GM19025 (cell line): Measurements from ENCODE around the gene TUBA8.
"Not testable (repeated sequence)": the region's sequence is repeated elsewhere in the genome, so short reads cannot be mapped to it uniquely, and the experiment has no call there.

Experiments
- ATAC-seq: cut with Tn5 transposase; IDR thresholded peaks from one replicate; pipeline ENCODE4 v1.9.1; 2021; ENCODE audit warnings: mild to moderate bottlenecking, low read depth, moderate library complexity; ENCODE audit not compliant: unreplicated experiment

The TUBA8 gene

DNA sequence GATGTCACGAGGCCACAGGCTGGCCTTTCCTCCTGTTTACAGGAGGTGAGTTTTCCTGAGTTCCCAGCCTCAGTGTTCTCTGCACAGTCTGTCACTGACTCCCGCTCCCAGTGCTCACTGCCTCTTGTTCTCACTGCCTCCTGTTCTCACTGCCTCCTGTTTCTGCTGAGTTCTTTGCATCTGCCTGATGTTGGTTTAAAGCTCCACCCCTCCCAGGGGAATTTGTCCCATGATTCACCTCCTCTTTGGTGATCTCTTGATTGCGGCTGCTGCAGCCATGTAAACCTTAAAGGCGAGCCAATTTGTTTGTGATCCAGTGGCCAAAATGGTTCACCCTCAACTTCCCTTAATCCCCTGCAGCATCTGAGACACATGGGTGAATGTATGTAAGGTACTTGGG, 6.0 kb upstream of the TUBA8 start:
- no peak for ATAC-seq

- not testable (repeated sequence) for ATAC-seq
These were observed 4.6 kb upstream of the TUBA8 start for GRCh38 chr22:18105981-18106380.

GRCh38 chr22:18106550-18107341, 3.9 kb upstream of the TUBA8 start:
- ATAC-seq = not testable (repeated sequence)

GRCh38 chr22:18108187-18108586, 2.4 kb upstream of the TUBA8 start:
- no peak for ATAC-seq

GRCh38 chr22:18109410-18110193, 1.0 kb upstream of the TUBA8 start:
- no peak for ATAC-seq

- ATAC-seq = no peak
These were observed 547 bp downstream of the TUBA8 start for GRCh38 chr22:18110954-18111758.

DNA sequence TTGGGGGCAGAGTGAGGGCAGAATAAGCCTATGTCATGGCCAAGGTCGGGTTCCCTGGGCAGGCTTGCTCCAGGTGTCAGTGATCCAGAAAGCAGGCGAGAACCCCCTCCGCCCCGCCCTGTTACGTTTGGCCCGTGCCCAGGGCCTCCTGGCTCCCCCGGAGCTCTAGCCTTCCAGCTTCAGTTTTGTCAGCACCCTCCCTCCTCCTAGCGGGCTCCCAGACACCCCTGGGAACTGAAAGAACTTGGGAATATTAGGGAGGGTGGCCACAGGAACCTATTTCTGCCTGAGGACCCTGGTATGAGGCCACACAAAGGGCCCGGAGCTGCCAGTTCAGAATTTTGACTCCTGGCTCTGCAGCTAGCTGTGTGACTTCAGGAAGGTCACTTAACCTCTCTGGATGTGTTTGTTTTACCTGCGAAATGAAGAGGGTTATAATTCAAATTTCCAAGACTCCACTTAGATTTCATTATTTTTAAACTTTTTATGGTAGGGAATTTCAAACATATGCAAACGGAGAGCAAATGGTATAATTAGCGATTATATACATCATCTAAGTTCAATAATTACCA, 1.2 kb downstream of the TUBA8 start:
- ATAC-seq = no peak

GRCh38 chr22:18112440-18112839, 1.8 kb downstream of the TUBA8 start:
- no peak for ATAC-seq

DNA sequence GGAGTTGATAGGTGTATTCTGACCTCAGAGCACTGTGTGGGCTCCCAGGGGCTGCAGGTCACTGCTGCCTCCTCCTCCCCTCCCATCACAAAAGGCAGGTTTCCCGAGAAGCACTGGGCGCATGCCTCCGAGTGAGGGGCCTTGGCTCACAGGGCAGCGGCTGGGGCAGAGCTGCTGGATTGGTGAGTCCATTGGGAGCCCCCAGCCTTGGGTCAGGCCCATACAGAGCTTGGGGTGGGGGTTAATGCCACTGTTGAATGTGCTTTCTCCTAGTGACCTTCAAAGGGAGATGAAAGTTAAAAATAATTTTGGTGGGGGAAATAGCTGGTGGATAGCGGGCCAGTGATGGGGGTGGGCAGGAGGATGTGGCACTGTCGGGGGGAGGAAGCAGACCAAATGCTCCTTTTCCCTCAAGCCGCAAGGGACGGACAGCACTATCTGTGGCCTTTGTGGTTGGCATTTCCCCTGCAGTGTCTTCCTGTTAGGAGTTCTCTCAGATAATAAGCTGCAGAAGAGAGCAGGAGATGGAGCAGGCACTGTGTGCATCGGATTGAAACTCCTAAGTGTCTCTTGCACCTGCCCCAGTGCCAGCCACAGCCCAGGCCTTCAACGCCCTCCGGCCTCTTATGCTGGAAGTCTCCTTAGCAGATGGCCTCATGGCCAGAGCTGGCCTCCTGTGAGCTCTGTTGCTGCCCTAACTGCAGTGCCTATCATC, 3.2 kb downstream of the TUBA8 start:
- ATAC-seq = no peak

- no peak for ATAC-seq
These were observed 3.9 kb downstream of the TUBA8 start for GRCh38 chr22:18114495-18114894.

- ATAC-seq = no peak
These were observed 4.5 kb downstream of the TUBA8 start for GRCh38 chr22:18114976-18115652.

DNA sequence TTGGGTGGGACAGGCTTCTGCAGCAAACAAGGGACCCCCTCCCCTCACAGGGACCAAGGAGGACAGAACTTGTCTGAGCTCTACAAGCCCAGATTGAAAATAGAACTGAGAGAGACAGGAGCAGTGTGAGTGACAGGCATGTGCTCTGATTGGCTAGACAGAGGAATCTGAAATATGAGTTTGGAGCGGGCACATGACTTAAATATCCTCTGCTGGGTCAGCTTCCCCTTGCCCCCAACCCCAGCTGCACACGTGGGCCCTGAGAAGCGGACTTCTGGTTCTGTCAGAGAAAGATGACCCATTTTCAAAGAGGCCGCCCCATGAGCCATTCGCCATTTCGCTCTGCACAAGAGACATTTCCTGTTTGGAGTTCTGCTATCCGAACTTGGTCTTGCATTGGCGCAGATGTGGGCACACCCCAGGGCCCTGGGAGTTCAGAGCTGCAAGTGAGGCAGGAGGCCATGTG, 5.3 kb downstream of the TUBA8 start:
- ATAC-seq = no peak

DNA sequence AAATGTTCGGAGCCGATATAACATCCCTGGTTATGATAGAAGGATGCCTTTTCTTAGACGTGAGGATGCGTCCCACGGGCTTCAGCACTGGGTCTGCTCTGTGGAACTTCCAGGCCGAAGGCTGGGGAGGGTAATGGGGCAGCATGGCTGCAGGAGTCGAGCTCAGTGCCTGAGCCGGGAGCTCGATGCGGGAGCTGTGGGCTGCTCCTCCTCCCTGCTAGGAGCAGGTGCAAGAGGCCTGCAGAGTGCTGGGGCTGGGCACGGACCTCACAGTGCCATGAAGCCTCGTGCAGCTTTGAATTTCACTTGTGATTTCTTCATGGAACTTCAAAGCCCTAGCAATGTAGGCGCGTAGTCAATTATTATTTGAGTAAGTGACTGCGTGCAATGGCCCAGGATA, 6.0 kb downstream of the TUBA8 start:
- no peak for ATAC-seq

- no peak for ATAC-seq
These were observed 7.8 kb downstream of the TUBA8 start for GRCh38 chr22:18118345-18118915.

GRCh38 chr22:18119409-18120110, 9.0 kb downstream of the TUBA8 start:
- no peak for ATAC-seq

DNA sequence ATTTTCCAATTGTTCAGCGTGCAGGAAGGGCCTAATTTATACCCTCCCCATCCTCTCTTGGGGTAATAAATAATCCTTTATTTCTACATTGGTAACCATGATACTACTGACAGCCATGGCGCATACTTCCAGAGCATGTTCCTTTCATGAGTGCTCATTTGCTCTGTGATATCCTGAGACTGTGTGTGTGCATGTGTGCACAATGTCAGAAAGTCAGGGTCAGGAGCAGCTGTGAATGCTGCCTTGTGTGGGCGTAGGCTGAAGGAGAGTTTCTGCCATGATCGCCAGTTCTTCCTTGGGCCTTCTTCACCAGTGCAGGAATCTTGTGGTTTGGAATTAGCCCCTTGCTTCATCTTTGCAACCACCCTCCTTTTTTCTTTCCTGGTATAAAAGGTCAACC, 10.2 kb downstream of the TUBA8 start:
- no peak for ATAC-seq

DNA sequence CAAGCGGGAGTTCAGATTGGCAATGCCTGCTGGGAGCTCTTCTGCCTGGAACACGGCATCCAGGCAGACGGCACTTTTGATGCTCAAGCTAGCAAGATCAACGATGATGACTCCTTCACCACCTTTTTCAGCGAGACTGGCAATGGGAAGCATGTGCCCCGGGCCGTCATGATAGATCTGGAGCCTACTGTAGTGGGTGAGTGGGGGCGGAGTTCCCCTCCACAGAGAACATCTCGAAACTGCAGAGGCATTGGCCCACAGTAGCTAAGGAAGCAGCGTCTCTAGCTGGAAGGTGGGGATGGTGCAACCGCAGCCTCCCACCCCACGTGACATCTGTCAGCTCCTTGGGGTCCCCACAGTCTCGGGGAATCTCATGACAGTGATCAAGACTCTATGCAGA, 10.9 kb downstream of the TUBA8 start:
- ATAC-seq = no peak

- ATAC-seq = no peak
These were observed 11.4 kb downstream of the TUBA8 start for GRCh38 chr22:18121954-18122554.
